ENCODE measurements around the gene ARHGAP29. TPM values are rescaled to one million over a fixed set of nuclear protein-coding genes. Genes with fewer than 3 reads are reported as not detected.

ARHGAP29 gene
- total and polyA plus RNA-seq, 2 of the 8 experiments (the other 6 are each of a cell fraction or from before 2014, with no cell fraction given), result 0.57 to 3.2 TPM

- no peaks in the 10 kb centered on the region for H4K20me1 ChIP-seq (replicated peaks in 1 of 2; ENCODE audit: control insufficient read depth in 1 of 2, insufficient read depth in 2 of 2, low read length in 2 of 2)
- no peak overlapping the region for H4K91ac ChIP-seq (replicated peaks; ENCODE audit: insufficient read length, low read length)
- no peak overlapping the region for H3K4ac ChIP-seq (replicated peaks; ENCODE audit: insufficient read length, low read depth, low read length)
- H3K79me1 ChIP-seq (ENCODE audit: low read depth, low read length), result no peaks in the 10 kb centered on the region
- no peaks in the 10 kb centered on the region for H3K23me2 ChIP-seq (ENCODE audit: low read depth, low read length)
- H4K5ac ChIP-seq (ENCODE audit: insufficient read length, low read depth, low read length), result no peak overlapping the region
- no peak overlapping the region for H3K14ac ChIP-seq (ENCODE audit: insufficient read length)
- ChIA-PET CTCF (ENCODE audit: partially characterized antibody) (no interaction called here), POLR2A (ENCODE audit: partially characterized antibody) (no interaction called here)
- H2AK5ac ChIP-seq (ENCODE audit: low read depth, low read length), result no peak overlapping the region
- H3K27me3 ChIP-seq (replicated peaks in 1 of 4; ENCODE audit: control insufficient read depth in 3 of 4, extremely low read depth in 1 of 4, insufficient read depth in 3 of 4, low read length in 3 of 4), result no peaks in the 10 kb centered on the region
- WGBS, 2 experiments (ENCODE audit: extremely low coverage in 1 of 2, insufficient coverage in 1 of 2, insufficient read length in 1 of 2, insufficient replicate concordance in 2 of 2, low coverage in 1 of 2, low lambda C conversion rate in 2 of 2, missing lambda C conversion rate in 1 of 2), result 87% methylated on average over 1 of the region's 1 CpG; no CpG with 5 or more reads in 1 of the 2 experiments
- no peak overlapping the region for H3K23ac ChIP-seq (ENCODE audit: insufficient read length)
- no peak overlapping the region for H3K18ac ChIP-seq (ENCODE audit: extremely low read depth, low read length)
- H2BK20ac ChIP-seq (ENCODE audit: low read length), result no peak overlapping the region
- H2BK5ac ChIP-seq (ENCODE audit: low read depth, low read length), result no peak overlapping the region
- no peak overlapping the region for H4K8ac ChIP-seq (ENCODE audit: extremely low read depth, insufficient read depth, low read length)
- TF ChIP-seq JUND (IDR thresholded peaks at IDR 0.05; ENCODE audit: low read length) (no peak), ASH2L (IDR thresholded peaks at IDR 0.05; ENCODE audit: low read length) (no peak), NRF1 (IDR thresholded peaks at IDR 0.05; ENCODE audit: low read depth, low read length) (no peak), HDAC2 (IDR thresholded peaks at IDR 0.05; ENCODE audit: borderline replicate concordance in 1 of 2, low read depth in 2 of 2, low read length in 2 of 2) (no peak), ATF3 (IDR thresholded peaks at IDR 0.05; ENCODE audit: insufficient read depth, low read depth, low read length) (no peak), MAFK (IDR thresholded peaks at IDR 0.05; ENCODE audit: low read depth, low read length) (no peak), SUZ12 (IDR thresholded peaks at IDR 0.05; ENCODE audit: low read length) (no peak)
- no peaks in the 10 kb centered on the region for H3K9me3 ChIP-seq (ENCODE audit: insufficient read depth in 2 of 2, low read depth in 1 of 2, low read length in 1 of 2)
- H2BK120ac ChIP-seq (replicated peaks; ENCODE audit: low read depth, low read length), result no peak overlapping the region
- H2AFZ ChIP-seq (ENCODE audit: low read length), result no peak overlapping the region
- H3K4me3 ChIP-seq (ENCODE audit: extremely low read depth in 1 of 4, insufficient read depth in 2 of 4, low read depth in 3 of 4, low read length in 4 of 4), result no peak overlapping the region
- FAIRE-seq, result no peak
- no peaks in the 10 kb centered on the region for H3K4me1 ChIP-seq (replicated peaks in 1 of 4; ENCODE audit: control insufficient read depth in 3 of 4, insufficient read depth in 4 of 4, low read length in 3 of 4)
- H3K36me3 ChIP-seq (ENCODE audit: control insufficient read depth in 2 of 4, insufficient read depth in 4 of 4, low read length in 3 of 4), result no peaks in the 10 kb centered on the region
- no peak overlapping the region for H3K4me2 ChIP-seq (ENCODE audit: insufficient read depth in 1 of 2, low read depth in 2 of 2, low read length in 2 of 2)
- H3K56ac ChIP-seq (replicated peaks; ENCODE audit: insufficient read length, low read depth, low read length), result no peak overlapping the region
- H3K27ac ChIP-seq (ENCODE audit: low read depth, low read length), result no peak overlapping the region
- no peak overlapping the region for H2BK12ac ChIP-seq (ENCODE audit: low read depth, low read length)
- H2BK15ac ChIP-seq (ENCODE audit: low read length), result no peak overlapping the region
- H3K79me2 ChIP-seq (ENCODE audit: control insufficient read depth in 1 of 2, insufficient read depth in 2 of 2, low read length in 2 of 2), result no peaks in the 10 kb centered on the region
- no peak for DNase-seq (ENCODE audit: low read depth in 1 of 2, low spot score in 2 of 2)
- no peak overlapping the region for H3K9ac ChIP-seq (replicated peaks in 1 of 4; ENCODE audit: extremely low read depth in 1 of 4, low read depth in 3 of 4, low read length in 3 of 4)
Observed at GRCh38 chr1:94283462-94283861, 46.1 kb upstream of the ARHGAP29 start.
